ENCODE measurements around the gene PAMR1.
A peak's percentile ranks its signal among the peaks of the same experiment; 100 is the strongest.

The PAMR1 gene

GRCh38 chr11:35432464-35432863 is 93.0 kb downstream of the PAMR1 start:
- Histone ChIP-seq H3K36me3 (ENCODE audit: control insufficient read depth, insufficient read depth, low read length) (peaks cover 2% of the 10 kb centered on the region), H3K4me3 (ENCODE audit: low read depth, low read length) (no peak overlapping the region), H3K9ac (ENCODE audit: low read depth, low read length) (no peak overlapping the region), H3K4me1 (ENCODE audit: control insufficient read depth, insufficient read depth, low read length) (no peaks in the 10 kb centered on the region), H3K9me3 (ENCODE audit: control insufficient read depth, insufficient read depth, low read length) (no peaks in the 10 kb centered on the region), H3K27me3 (ENCODE audit: control insufficient read depth, insufficient read depth, low read length) (no peaks in the 10 kb centered on the region)

GRCh38 chr11:35427071-35427470 is 98.3 kb downstream of the PAMR1 start:
- no peak overlapping the region for H3K9ac ChIP-seq (ENCODE audit: low read depth, low read length)
- no peaks in the 10 kb centered on the region for H3K9me3 ChIP-seq (ENCODE audit: control insufficient read depth, insufficient read depth, low read length)
- no peaks in the 10 kb centered on the region for H3K36me3 ChIP-seq (ENCODE audit: control insufficient read depth, insufficient read depth, low read length)
- no peaks in the 10 kb centered on the region for H3K4me1 ChIP-seq (ENCODE audit: control insufficient read depth, insufficient read depth, low read length)
- H3K27me3 ChIP-seq (ENCODE audit: control insufficient read depth, insufficient read depth, low read length), result peaks cover 12% of the 10 kb centered on the region
- no peak overlapping the region for H3K4me3 ChIP-seq (ENCODE audit: low read depth, low read length)

DNA sequence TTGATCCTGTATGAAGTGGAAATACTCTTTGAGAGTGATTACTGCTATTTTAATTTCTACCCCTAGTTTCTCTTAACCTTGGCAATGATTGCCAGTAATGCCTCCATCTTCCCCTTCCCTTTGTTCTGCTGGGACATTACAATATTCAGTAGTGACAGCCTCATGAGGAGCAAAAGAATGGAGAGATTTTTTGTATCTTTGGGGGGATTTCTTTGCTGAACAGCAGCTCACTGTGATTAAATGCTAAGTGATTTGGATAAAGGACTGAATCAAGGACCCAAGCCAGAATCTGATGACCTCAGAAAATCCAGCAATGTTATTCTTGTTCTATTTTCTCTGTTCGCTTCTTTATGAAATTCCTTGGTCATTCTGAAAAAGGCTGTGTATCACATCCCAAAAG is 99.1 kb downstream of the PAMR1 start:
- H3K27me3 ChIP-seq (ENCODE audit: control insufficient read depth, insufficient read depth, low read length), result peaks cover 19% of the 10 kb centered on the region
- no peak overlapping the region for H3K9ac ChIP-seq (ENCODE audit: low read depth, low read length)

GRCh38 chr11:35425603-35426212 is 99.7 kb downstream of the PAMR1 start:
- no peaks in the 10 kb centered on the region for H3K9me3 ChIP-seq (ENCODE audit: control insufficient read depth, insufficient read depth, low read length)
- H3K4me3 ChIP-seq (ENCODE audit: low read depth, low read length), result no peak overlapping the region
- H3K27me3 ChIP-seq (ENCODE audit: control insufficient read depth, insufficient read depth, low read length), result peaks cover 26% of the 10 kb centered on the region
- no peaks in the 10 kb centered on the region for H3K4me1 ChIP-seq (ENCODE audit: control insufficient read depth, insufficient read depth, low read length)
- no peak overlapping the region for H3K9ac ChIP-seq (ENCODE audit: low read depth, low read length)
- no peaks in the 10 kb centered on the region for H3K36me3 ChIP-seq (ENCODE audit: control insufficient read depth, insufficient read depth, low read length)

More for the DNA sequence above, 99.1 kb downstream of the PAMR1 start:
- H3K4me1 ChIP-seq (ENCODE audit: control insufficient read depth, insufficient read depth, low read length), result no peaks in the 10 kb centered on the region
- H3K9me3 ChIP-seq (ENCODE audit: control insufficient read depth, insufficient read depth, low read length), result no peaks in the 10 kb centered on the region
- H3K36me3 ChIP-seq (ENCODE audit: control insufficient read depth, insufficient read depth, low read length), result no peaks in the 10 kb centered on the region
- H3K4me3 ChIP-seq (ENCODE audit: low read depth, low read length), result no peak overlapping the region

GRCh38 chr11:35424157-35424940 is 101.1 kb downstream of the PAMR1 start:
- H3K36me3 ChIP-seq (ENCODE audit: control insufficient read depth, insufficient read depth, low read length), result no peaks in the 10 kb centered on the region
- no peak overlapping the region for H3K4me3 ChIP-seq (ENCODE audit: low read depth, low read length)
- H3K9me3 ChIP-seq (ENCODE audit: control insufficient read depth, insufficient read depth, low read length), result no peaks in the 10 kb centered on the region
- no peaks in the 10 kb centered on the region for H3K4me1 ChIP-seq (ENCODE audit: control insufficient read depth, insufficient read depth, low read length)
- H3K9ac ChIP-seq (ENCODE audit: low read depth, low read length), result no peak overlapping the region
- peaks cover 33% of the 10 kb centered on the region for H3K27me3 ChIP-seq (ENCODE audit: control insufficient read depth, insufficient read depth, low read length)

DNA sequence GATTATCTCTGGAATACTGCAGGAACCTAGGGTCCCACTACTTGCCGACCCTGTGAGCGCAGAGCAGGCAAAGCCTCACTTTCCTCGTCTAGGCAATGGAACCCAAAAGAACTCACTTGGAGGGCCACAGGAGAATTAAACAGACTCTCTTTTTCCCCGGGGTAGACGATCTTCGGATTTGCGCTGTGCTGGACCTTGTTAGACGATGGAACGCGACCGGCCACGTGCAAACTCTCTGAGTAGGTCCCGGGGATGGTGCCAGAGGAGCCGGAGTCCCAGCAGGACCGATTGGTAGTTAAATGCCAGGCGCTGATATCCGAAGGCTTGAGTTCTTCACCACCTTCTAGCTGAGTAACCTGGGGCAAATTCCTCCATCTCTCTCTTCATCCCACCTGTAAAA is 105.0 kb downstream of the PAMR1 start:
- no peaks in the 10 kb centered on the region for H3K36me3 ChIP-seq (ENCODE audit: control insufficient read depth, insufficient read depth, low read length)
- H3K4me3 ChIP-seq (ENCODE audit: low read depth, low read length), result peak overlapping the region; percentile 76
- peaks cover 66% of the 10 kb centered on the region for H3K27me3 ChIP-seq (ENCODE audit: control insufficient read depth, insufficient read depth, low read length)
- H3K4me1 ChIP-seq (ENCODE audit: control insufficient read depth, insufficient read depth, low read length), result peaks cover 5% of the 10 kb centered on the region
- no peaks in the 10 kb centered on the region for H3K9me3 ChIP-seq (ENCODE audit: control insufficient read depth, insufficient read depth, low read length)
- no peak overlapping the region for H3K9ac ChIP-seq (ENCODE audit: low read depth, low read length)

- no peaks in the 10 kb centered on the region for H3K36me3 ChIP-seq (ENCODE audit: control insufficient read depth, insufficient read depth, low read length)
- no peak overlapping the region for H3K9ac ChIP-seq (ENCODE audit: low read depth, low read length)
- H3K4me1 ChIP-seq (ENCODE audit: control insufficient read depth, insufficient read depth, low read length), result peaks cover 5% of the 10 kb centered on the region
- H3K27me3 ChIP-seq (ENCODE audit: control insufficient read depth, insufficient read depth, low read length), result peaks cover 70% of the 10 kb centered on the region
- peak overlapping the region; percentile 76 for H3K4me3 ChIP-seq (ENCODE audit: low read depth, low read length)
- no peaks in the 10 kb centered on the region for H3K9me3 ChIP-seq (ENCODE audit: control insufficient read depth, insufficient read depth, low read length)
These were observed 105.5 kb downstream of the PAMR1 start for GRCh38 chr11:35419830-35420333.

- Histone ChIP-seq H3K4me1 (ENCODE audit: control insufficient read depth, insufficient read depth, low read length) (peaks cover 5% of the 10 kb centered on the region), H3K9ac (ENCODE audit: low read depth, low read length) (no peak within 1 kb of the TSS), H3K36me3 (ENCODE audit: control insufficient read depth, insufficient read depth, low read length) (no peaks in the 10 kb centered on the region), H3K9me3 (ENCODE audit: control insufficient read depth, insufficient read depth, low read length) (no peaks in the 10 kb centered on the region), H3K4me3 (ENCODE audit: low read depth, low read length) (peak within 1 kb of the TSS; percentile 76), H3K27me3 (ENCODE audit: control insufficient read depth, insufficient read depth, low read length) (peaks cover 76% of the 10 kb centered on the region)
These were observed 106.1 kb downstream of the PAMR1 start, which contains the start of gene SLC1A2 for GRCh38 chr11:35419184-35419829. TSS of gene SLC1A2 (minus strand) at chr11:35419558. CDS start at chr11:35418966, 592 bp downstream.

- Histone ChIP-seq H3K4me1 (ENCODE audit: control insufficient read depth, insufficient read depth, low read length) (peaks cover 5% of the 10 kb centered on the region), H3K9me3 (ENCODE audit: control insufficient read depth, insufficient read depth, low read length) (no peaks in the 10 kb centered on the region), H3K36me3 (ENCODE audit: control insufficient read depth, insufficient read depth, low read length) (no peaks in the 10 kb centered on the region), H3K27me3 (ENCODE audit: control insufficient read depth, insufficient read depth, low read length) (peaks cover 76% of the 10 kb centered on the region), H3K4me3 (ENCODE audit: low read depth, low read length) (peak overlapping the region; percentile 76), H3K9ac (ENCODE audit: low read depth, low read length) (no peak overlapping the region)
These were observed 106.9 kb downstream of the PAMR1 start for GRCh38 chr11:35418282-35419183.

DNA sequence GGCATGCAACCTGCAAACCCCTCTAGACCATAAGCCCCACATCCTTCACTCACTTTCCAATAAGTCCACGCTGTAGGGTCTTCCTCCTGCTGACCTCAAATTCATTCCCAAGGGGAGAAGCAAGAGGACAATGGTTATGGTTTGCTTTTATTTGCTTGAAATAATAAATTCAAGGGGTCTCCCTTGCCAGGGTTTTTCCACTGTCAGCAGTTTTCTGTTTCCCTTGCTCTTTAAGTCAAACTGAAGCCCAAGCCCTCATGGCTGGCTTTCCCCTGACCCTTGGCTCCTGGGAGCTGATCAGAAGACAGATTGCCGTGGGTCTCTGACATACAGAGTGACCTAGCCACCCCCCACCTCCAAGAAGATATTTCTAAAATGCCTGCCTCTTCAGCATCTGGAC is 109.9 kb downstream of the PAMR1 start:
- H3K9ac ChIP-seq (ENCODE audit: low read depth, low read length), result no peak overlapping the region
- peaks cover 5% of the 10 kb centered on the region for H3K4me1 ChIP-seq (ENCODE audit: control insufficient read depth, insufficient read depth, low read length)
- no peaks in the 10 kb centered on the region for H3K9me3 ChIP-seq (ENCODE audit: control insufficient read depth, insufficient read depth, low read length)
- H3K36me3 ChIP-seq (ENCODE audit: control insufficient read depth, insufficient read depth, low read length), result no peaks in the 10 kb centered on the region
- peaks cover 51% of the 10 kb centered on the region for H3K27me3 ChIP-seq (ENCODE audit: control insufficient read depth, insufficient read depth, low read length)
- H3K4me3 ChIP-seq (ENCODE audit: low read depth, low read length), result no peak overlapping the region

- Histone ChIP-seq H3K4me3 (ENCODE audit: low read depth, low read length) (no peak overlapping the region), H3K4me1 (ENCODE audit: control insufficient read depth, insufficient read depth, low read length) (peaks cover 5% of the 10 kb centered on the region), H3K9me3 (ENCODE audit: control insufficient read depth, insufficient read depth, low read length) (no peaks in the 10 kb centered on the region), H3K36me3 (ENCODE audit: control insufficient read depth, insufficient read depth, low read length) (no peaks in the 10 kb centered on the region), H3K9ac (ENCODE audit: low read depth, low read length) (no peak overlapping the region), H3K27me3 (ENCODE audit: control insufficient read depth, insufficient read depth, low read length) (peaks cover 46% of the 10 kb centered on the region)
These were observed 110.6 kb downstream of the PAMR1 start for GRCh38 chr11:35414776-35415175.
